ENCODE measurements around the gene THSD4. TPM values are rescaled to one million over a fixed set of nuclear protein-coding genes. Genes with fewer than 3 reads are reported as not detected.
"Not testable (repeated sequence)": the region's sequence is repeated elsewhere in the genome, so short reads cannot be mapped to it uniquely, and the experiment has no call there.

Gene THSD4
- total RNA-seq, 1 donor from 2014 or later = 1.6 TPM

DNA sequence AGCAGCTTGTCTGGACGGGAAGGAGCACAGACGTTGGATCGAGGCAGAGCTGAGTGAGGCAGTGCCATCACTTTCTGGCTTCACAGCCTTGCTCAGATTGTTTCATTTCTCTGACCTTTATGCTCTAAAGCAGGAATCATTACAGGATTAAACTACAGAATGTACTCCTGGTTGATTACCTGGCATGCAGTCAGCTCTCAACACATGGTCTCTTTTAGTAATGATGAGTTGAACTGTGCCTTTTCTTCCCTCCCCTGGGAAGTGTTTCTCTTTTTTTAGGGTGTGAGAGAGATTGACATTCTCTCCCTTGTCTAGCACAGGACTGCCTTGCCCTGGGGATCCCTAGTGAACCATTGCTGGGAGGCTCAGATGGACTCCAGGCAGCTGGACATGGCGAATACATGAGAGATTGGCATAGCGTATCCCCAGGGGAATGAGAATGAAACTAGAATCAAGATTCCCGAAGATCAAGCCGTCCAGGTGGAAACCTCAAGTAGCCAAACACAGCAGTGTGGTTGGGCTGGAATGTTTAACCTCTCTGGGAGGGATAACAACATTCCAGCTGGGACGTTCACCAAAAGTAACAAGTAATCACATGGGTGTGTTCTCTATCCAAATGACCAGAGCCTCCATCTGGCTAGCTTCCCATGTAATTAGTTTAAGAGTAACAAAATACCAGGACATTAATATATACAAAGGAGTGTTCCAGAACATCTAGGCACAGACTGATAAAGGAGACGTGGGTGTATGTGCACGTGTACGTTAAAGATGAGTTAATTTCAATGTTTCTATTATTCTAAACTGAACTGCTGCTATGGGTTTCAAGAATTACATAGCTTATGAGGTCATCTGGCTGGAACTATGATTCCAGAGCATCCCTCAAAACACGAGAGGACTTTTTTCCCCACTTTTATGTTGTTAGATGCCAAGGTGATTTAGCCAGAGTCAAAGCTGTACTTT, 576.5 kb downstream of the THSD4 start:
- DNase-seq = no peak

- no peak for DNase-seq
These were observed 582.0 kb downstream of the THSD4 start for GRCh38 chr15:71697236-71697635.

DNA sequence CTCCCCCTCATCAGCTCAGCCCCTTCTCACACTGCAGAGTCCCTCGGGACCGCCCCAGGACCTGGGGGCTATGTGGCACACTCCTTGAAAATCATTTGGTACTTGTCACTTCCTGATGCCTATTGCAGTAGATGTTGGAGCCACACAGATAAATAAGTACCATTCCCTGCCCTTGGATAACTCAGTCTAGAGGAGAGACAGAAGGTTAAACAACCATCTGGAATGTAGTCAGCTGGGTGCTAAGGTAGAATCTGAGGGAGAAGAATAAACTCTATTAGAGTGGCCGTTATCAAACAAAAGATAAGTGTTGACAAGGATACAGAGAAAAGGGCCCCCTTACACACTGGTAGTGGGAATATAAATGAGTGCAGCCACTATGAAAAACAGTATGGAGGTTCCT, 582.8 kb downstream of the THSD4 start:
- DNase-seq = no peak

- DNase-seq = no peak
These were observed 583.5 kb downstream of the THSD4 start for GRCh38 chr15:71698742-71699141.

GRCh38 chr15:71699977-71700376, 584.7 kb downstream of the THSD4 start:
- no peak for DNase-seq

DNA sequence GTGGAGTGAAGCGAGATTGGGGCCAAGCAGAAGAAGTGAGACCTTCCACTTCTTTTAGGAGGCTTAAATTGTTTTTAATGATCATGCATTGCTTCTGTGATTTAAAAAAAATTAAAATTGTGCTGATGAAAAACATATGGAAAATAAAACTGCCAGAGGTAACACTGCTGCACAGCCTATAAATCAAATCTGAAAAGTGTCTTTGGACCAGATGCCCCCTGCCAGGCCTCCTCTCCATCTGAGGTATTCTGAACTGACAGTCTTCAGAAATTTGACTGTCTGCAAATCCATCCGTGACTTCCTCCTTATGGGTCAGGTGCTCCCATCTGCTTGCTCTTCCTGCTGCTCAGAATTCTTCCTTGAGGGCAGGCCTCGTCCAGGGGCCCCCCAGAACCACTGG, 586.5 kb downstream of the THSD4 start:
- DNase-seq = no peak

- no peak for DNase-seq
These were observed 587.2 kb downstream of the THSD4 start for GRCh38 chr15:71702496-71702895.

GRCh38 chr15:71705151-71705550, 589.9 kb downstream of the THSD4 start:
- DNase-seq = no peak

- no peak for DNase-seq
These were observed 591.4 kb downstream of the THSD4 start for GRCh38 chr15:71706461-71707229.

- DNase-seq = no peak
These were observed 592.2 kb downstream of the THSD4 start for GRCh38 chr15:71707230-71708050.

DNA sequence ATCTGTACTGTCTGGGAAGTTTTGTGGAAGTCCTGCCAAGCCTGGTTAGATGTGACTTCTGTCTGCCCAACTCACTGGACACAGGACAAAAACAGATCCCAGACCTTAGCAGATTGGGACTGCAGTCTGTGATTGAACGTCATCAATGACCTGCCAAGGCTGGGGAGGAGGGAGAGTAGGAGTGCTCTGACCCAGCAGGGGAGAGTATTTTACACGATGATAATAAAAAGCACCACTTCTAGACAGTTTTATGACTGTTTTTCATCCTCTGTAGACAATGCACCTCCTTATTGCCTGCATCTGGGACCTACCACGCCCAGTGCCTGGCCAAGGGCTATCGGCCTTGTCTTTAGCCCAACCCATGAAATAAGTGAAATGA, 592.8 kb downstream of the THSD4 start:
- DNase-seq = no peak

GRCh38 chr15:71708741-71709140, 593.5 kb downstream of the THSD4 start:
- DNase-seq = no peak

DNA sequence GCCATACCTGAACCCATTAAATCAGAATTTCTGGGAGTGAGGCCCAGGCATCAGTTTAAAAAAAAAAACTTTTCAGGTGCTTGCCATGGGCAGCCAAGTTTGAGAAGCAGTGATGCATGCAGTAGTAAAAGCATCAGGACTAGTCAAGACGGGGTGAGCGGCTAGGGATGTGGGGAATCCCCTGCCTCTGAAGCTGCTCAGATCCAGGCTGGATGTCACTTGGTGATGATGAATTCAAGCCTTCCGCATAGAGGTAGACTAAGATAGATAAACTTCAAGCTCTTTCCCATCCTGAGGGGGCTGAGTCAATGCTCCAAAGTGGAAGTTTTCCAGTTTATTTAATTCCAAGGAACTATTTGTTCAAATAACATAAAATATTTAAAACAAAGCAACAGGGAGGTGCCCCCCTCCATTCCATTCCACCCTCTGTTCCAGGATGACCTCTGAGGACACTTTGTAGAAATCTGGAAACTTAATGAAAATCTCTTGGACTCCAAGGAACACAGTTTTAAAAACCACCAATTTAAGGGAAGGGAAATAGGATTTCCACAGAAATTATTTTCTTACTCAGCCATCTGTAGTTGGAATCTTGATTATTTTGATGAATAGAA, 594.6 kb downstream of the THSD4 start:
- DNase-seq = no peak

DNA sequence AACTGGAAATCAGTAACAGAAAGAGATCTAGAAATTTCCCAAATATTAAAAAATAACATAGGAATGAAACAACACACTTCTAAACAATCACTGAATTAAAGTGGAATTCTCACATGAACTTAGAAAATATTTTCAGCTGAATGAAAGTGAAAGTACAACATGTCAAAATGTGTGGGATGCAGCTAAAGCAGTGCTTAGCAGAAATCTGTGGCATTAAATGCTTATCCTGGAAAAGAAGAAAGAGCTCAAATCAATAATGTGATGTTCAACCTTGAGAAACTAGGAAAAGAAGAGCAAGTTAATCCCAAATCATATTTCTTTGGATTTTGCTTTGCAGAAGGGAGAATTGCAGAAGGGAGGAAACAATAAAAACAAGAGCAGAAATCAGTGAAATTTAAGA, 596.9 kb downstream of the THSD4 start:
- DNase-seq = no peak

GRCh38 chr15:71713191-71713809, 598.0 kb downstream of the THSD4 start:
- DNase-seq = no peak

GRCh38 chr15:71715914-71716313, 600.6 kb downstream of the THSD4 start:
- no peak for DNase-seq

DNA sequence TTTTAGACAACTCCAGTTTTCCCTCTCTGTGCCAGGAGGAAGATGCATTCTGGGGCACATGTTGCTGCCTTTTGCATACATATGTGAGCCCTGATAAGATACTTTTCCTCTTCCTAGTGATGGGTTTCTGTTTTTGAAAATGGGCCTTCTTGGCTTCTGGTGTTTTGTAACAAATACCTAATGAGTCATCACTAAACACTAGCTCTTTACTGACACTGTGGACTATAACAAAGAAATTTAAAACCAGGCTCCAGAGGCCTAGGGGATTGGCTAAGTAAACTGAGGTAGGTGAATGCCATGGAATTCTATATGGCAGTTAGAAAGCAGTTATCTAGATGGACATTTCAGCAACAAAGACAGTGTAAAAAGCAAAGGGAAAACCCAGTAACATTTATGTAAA, 601.7 kb downstream of the THSD4 start:
- no peak for DNase-seq

DNA sequence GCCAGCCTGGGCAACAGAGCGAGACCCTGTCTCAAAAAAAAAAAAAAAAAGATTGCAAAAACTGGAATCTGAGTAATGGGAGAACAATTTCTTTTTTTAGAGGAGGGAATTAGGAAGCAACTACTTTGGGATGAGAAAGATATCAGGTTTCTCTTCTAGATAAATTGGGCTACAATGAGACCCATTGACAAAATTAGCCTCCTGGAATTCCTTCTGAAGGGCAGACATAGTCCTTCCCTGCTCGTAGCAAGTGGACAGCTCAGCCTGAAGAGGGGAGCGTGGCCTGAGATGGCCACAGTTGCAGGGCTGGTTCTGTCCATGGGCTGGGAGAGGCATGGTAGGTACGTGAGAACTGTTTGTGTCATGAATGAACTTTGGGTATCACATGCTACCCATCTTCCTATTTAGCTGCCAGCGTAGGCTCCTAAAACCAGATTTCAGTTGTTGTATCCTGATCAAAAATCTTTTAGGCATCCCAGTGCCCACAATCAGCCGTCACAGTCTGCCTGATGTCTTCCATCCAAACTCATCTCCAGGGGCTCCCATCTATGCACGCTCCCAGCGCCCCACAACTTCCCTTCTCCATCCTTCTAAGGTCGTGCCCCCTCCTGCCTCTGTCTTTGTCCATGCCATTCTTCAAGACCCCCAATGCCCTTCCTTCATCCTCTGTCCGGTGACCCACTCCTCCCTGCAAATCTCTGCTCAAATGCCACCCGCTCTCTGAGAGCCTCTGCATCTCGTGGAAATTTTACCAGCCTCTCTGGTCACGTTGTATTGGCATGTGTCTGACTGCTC, 603.0 kb downstream of the THSD4 start:
- no peak for DNase-seq

- no peak for DNase-seq
These were observed 608.1 kb downstream of the THSD4 start for GRCh38 chr15:71723344-71723743.

DNA sequence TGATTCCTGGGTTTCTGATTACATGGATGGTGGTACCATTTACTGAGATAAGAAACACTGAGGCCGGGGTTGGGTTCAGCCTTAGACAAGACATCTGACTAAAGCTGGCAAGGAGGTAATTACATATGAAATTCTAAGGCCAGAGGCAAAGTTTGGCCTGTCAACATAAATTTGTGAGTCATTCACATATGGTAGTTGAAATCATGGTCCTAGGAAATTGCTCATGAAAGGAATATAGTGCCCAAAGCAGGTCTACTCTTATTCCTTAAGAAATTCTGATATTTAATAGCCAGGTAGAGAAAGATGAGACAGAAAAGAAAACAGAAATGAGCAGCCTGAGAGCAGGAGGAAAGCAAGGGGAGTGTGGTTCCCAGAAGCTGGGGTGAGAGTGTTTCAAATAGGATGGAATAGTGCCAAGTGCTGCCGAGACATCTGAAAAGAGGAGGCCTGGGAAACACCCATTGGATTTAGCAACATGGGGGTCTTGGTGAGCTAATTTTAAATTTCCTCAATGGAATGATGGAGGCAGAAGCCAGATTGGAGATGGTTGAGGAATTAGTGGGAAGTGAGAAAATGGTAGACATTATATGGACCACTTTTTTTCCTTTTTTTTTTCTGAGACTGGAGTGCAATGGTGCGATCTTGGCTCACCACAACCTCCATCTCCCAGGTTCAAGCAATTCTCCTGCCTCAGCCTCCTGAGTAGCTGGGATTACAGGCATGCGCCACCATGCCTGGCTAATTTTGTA, 610.1 kb downstream of the THSD4 start:
- not testable (repeated sequence) for DNase-seq

All from occipital lobe (tissue), 2 donors.